Mononuclear cell (primary cell): ENCODE data around the gene ERICH6. TPM values are rescaled to one million over a fixed set of nuclear protein-coding genes. Genes with fewer than 3 reads are reported as not detected.

ENCODE experiments used
- H3K27me3 ChIP-seq: 2 replicates; pipeline ENCODE4 v1.6.0; 2011; ENCODE audit warnings: low read length, control low read depth; ENCODE audit not compliant: insufficient read depth
- H3K4me1 ChIP-seq: 2 replicates; pipeline ENCODE4 v1.5.1; 2011; ENCODE audit warnings: mild to moderate bottlenecking, low read length, control low read depth; ENCODE audit not compliant: insufficient read depth
- H3K4me3 ChIP-seq: 2 replicates; pipeline ENCODE4 v1.5.1; 2011; ENCODE audit warnings: mild to moderate bottlenecking, low read length, moderate library complexity
- H3K9me3 ChIP-seq: 2 replicates; pipeline ENCODE4 v1.5.1; 2011; ENCODE audit warnings: low read depth, mild to moderate bottlenecking, control low read depth, low read length
- total RNA-seq: library from RNA; depleted of rRNA; stranded (reverse); fragments of >200 nt; gene quantifications from one replicate; pipeline ENCODE4 v1.2.3, GENCODE V29; 2012

Gene ERICH6
- total RNA-seq, 1 donor, result 0.21 TPM

DNA sequence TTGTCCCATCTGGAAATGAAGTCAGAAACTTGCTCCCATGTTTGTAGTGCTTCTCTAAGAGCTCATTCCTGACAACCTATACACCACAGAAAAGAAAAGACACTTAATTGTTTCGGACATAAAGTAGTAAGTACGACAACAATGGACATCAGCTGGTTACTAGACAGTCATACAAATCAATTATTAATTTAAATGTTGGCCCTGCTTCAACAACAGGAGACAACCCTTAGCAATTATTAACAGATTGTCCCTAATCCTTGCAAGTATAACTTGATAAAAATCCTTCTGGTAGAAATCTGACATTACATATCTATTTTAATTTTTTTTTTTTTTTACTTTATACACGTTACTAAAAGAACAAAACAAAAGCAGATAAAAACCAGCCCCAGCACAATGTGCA lies 29.8 kb downstream of the ERICH6 start:
- Histone ChIP-seq H3K4me1 (no peaks in the 10 kb centered on the region), H3K4me3 (no peak overlapping the region), H3K9me3 (peaks cover 11% of the 10 kb centered on the region), H3K27me3 (no peaks in the 10 kb centered on the region)

DNA sequence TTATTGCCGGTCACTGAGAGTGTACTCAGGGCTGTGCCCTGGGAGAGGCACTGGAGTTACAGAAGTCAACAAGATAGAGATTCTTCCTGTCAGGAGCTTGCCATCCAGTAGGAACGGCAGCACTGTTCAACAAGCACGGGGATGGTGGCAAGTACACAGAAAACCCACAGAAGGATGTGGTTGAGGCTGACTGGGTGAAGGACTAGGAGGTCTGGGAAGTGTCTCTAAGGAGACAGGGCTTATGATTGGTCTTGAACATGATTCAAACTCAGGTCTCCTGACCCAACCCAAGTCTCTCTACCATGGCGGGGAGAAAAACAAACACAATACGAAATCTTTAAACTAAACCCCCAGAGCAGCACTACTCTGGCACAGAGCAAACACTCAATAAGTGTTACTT lies 37.6 kb downstream of the ERICH6 start:
- Histone ChIP-seq H3K4me3 (no peak overlapping the region), H3K9me3 (no peaks in the 10 kb centered on the region), H3K27me3 (no peaks in the 10 kb centered on the region), H3K4me1 (peaks cover 24% of the 10 kb centered on the region)

DNA sequence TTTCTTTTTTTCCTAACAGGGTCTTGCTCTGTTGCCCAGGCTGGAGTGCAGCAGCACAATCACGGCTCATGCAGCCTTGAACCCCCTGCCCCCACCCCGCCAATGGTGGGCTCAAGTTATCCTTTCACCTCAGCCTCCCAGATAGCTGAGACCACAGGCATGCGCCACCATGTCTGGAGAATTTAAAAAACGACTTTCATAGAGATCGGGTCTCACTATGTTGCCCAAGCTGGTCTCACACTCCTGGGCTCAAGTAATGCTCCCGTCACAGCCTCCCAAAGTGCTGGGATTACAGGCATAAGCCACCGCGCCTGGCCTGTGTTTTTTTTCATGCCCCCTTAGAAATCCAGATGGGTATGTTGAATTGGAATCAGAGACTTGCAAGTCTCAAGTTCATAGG lies 40.3 kb downstream of the ERICH6 start:
- H3K27me3 ChIP-seq, result no peaks in the 10 kb centered on the region
- H3K4me3 ChIP-seq, result no peak overlapping the region
- no peaks in the 10 kb centered on the region for H3K9me3 ChIP-seq
- H3K4me1 ChIP-seq, result peaks cover 28% of the 10 kb centered on the region

DNA sequence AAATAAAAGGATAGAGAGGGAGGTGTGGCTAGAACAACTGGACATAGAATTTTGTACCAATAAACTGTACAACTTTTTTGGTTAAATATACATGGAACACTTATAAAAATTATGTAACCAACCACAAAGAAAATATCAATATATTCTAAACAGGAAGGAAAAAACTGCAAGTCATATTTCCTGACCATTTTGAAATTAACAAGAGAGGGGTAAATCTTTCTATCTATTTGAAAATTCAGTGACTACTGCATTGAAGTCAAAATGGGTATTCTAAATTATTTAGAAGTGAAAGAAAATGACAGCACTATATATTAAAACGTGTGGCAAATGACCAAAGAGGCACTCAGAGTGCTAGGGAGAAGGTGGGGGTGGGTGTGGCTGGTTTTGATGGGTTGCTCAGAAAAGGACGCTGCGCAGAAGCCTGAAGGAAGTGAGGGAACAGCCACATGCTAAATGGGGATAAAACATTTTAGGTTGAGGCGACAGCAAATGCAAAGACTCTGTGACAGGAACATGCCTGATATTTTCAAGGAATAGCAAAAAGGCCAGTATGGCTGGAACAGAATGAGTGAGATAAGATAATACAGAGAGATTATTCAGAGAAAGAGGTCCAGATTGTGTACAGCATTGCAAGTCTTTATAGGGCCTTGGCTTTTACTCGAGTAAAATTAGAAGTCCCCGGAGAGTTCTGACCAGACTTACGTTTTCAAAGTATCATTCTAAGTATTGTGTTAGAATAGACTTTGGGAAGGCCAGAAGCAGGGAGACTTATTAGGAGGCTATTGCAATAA lies 41.1 kb downstream of the ERICH6 start:
- Histone ChIP-seq H3K27me3 (no peaks in the 10 kb centered on the region), H3K4me3 (no peak overlapping the region), H3K4me1 (peaks cover 28% of the 10 kb centered on the region), H3K9me3 (no peaks in the 10 kb centered on the region)

DNA sequence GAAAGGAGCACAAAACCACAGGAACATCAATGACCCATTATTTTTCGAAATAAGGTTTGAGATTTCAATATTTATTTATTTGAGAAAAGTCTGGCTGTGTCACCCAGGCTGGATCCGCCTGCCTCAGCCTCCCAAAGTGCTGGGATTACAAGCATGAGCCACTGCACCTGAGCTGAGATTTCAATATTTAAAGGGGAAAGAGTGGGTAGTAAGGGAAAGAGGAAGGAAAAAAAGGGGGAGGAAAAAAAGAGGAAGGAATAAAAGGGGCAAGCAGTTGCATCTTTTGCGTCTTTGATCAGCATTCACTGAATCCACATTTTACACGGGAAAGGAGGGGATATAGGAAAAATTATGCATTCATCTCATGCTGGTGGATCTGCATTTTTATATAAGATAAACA lies 47.4 kb downstream of the ERICH6 start:
- H3K4me1 ChIP-seq, result peaks cover 12% of the 10 kb centered on the region
- no peaks in the 10 kb centered on the region for H3K9me3 ChIP-seq
- H3K27me3 ChIP-seq, result no peaks in the 10 kb centered on the region
- H3K4me3 ChIP-seq, result no peak overlapping the region

DNA sequence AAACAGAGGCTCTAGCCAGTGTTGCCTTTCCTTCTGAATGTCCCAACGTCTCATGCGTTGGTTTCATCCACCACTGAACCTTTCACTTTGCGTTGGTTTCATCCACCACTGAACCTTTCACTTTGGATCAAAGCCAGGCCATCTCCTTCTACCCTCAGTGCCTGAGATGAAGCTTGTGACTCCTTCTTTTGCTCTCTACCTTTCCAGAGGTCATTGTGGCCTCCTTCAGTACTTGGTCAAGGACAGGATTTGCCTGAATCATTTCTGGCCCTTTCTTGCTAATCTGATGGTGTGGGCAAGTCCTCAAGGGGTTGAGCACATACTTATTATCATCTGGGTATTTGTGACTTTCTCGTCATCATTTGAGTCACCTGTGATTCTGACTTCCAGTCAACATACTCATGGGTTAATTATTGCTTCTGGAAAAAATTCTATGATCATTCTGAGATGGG lies 50.6 kb downstream of the ERICH6 start:
- H3K9me3 ChIP-seq, result no peaks in the 10 kb centered on the region
- H3K27me3 ChIP-seq, result no peaks in the 10 kb centered on the region
- peaks cover 6% of the 10 kb centered on the region for H3K4me1 ChIP-seq
- H3K4me3 ChIP-seq, result no peak overlapping the region

DNA sequence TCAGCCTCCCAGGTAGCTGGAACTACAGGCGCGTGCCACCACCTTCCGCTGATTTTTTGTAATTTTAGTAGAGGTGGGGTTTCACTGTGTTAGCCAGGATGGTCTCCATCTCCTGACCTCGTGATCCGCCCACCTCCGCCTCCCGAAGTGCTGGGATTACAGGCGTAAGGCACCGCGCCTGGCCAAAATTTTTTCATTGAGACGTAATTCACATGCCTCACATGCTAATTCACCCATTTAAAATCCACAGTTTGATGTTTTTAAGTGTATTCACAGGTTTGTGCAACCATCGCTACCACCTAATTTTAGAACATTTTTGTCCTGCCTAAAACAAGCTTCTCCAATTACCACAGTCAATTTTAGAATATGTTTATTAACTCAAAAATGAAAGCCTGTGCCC lies 63.5 kb downstream of the ERICH6 start:
- no peaks in the 10 kb centered on the region for H3K27me3 ChIP-seq
- no peak overlapping the region for H3K4me3 ChIP-seq
- peaks cover 9% of the 10 kb centered on the region for H3K4me1 ChIP-seq
- no peaks in the 10 kb centered on the region for H3K9me3 ChIP-seq

DNA sequence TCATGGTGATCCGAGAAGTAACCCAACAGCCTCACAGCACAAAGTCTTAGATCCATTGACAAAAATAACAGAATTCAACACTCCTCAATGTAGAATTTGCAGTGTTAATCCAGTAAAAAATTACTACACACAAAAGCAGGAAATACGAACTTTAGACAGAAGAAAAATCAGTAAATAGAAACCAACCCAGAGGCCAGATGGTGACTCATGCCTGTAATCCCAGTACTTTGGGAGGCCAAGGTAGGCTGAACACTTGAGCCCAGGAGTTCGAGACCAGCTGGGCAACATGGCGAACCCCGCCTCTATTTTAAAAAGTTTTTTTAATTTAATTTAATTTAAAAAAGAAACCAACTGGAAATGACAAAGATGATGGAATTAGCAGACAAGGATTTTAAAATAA lies 64.5 kb downstream of the ERICH6 start:
- H3K27me3 ChIP-seq, result no peaks in the 10 kb centered on the region
- no peak overlapping the region for H3K4me3 ChIP-seq
- H3K4me1 ChIP-seq, result peaks cover 13% of the 10 kb centered on the region
- no peaks in the 10 kb centered on the region for H3K9me3 ChIP-seq

DNA sequence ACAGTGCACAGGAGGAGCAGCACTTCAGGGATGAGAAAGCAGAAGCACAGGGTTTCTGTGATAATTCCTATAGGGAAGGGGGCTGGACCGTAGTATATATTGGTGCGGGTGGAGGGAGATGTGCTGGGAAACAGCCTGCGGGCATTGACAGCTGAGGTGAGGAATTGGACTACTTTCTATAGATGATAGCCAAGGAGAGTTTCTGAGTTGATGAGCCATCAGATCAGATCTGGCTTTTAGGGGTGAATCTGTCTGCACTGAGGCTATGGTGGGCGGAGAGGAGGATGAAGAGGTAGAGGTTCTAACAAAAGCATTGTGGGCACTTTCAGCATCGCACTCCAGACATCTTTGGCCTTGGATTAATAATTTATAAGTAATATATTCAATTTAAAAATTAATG lies 67.5 kb downstream of the ERICH6 start:
- Histone ChIP-seq H3K4me3 (no peak overlapping the region), H3K27me3 (no peaks in the 10 kb centered on the region), H3K4me1 (peaks cover 13% of the 10 kb centered on the region), H3K9me3 (no peaks in the 10 kb centered on the region)

DNA sequence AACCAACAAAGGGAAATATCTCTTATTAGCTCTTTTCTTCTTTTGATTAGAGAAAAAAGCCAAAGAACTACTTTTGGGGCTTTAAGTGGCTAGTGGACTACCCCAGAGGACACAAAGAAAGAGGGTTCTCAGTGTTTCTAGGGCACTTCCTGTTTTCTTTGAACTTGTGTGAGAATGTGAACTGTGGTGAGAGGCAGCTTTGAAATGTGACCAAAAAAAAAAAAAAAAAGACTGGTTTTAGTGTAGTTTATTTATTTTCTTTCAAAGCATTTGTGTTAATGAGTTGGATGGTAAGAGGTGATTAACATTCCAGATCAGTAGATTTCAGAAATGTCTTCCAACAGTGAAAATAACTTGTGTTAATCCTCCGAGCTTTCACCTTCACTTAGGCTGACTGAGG lies 68.2 kb downstream of the ERICH6 start:
- no peak overlapping the region for H3K4me3 ChIP-seq
- no peaks in the 10 kb centered on the region for H3K27me3 ChIP-seq
- peaks cover 13% of the 10 kb centered on the region for H3K4me1 ChIP-seq
- H3K9me3 ChIP-seq, result no peaks in the 10 kb centered on the region

DNA sequence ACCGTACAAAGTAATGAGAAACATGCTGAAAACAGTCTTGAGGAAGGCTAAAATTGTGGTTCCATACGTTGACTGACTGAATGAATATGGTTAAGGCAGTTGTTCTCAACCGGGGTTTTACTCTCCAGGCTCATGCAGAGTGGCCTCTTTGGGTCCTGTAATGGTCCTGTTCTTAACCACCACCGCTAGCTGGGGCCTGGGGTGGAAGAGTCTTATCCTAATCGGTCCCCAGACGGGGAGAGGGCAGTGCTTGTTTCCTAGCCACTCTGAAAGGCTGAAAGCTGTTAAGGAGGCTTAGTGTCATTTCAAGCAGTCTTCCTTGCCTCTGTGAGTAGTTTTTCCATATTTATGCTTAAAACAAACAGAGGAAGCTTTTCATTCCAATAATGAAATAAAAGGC lies 68.6 kb downstream of the ERICH6 start:
- H3K27me3 ChIP-seq, result no peaks in the 10 kb centered on the region
- no peaks in the 10 kb centered on the region for H3K9me3 ChIP-seq
- H3K4me3 ChIP-seq, result no peak overlapping the region
- H3K4me1 ChIP-seq, result peaks cover 13% of the 10 kb centered on the region

DNA sequence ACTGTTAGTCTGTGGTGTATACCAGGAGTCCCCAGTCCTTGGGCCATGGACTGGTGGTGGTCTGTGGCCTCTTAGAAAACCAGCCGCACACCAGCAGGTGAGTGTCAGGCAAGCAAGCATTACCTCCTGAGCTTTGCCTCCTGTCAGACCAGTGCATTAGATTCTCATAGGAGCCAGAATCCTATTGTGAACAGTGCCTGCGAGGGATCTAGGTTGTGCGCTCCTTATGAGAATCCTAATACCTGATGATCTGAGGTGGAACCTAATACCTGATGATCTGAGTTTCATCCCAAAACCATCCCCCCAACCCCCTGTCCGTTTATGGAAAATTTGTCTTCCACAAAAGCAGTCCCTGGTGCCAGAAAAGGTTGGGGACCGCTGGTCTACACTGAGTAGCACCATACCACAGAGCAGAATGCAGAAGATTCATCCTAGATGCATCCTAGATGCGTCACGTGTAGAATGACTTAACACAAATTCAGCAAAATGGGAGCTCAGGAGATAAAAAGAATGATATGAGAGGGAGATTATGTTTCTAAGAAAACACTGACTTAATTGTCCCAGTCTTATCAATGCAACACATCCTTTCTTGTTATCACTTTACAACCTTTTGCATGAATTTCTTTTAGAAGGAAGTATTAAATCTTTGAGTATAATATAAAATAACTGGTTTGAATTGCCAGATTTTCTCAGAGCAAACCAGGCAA lies 72.1 kb downstream of the ERICH6 start:
- H3K9me3 ChIP-seq, result no peaks in the 10 kb centered on the region
- no peaks in the 10 kb centered on the region for H3K27me3 ChIP-seq
- H3K4me3 ChIP-seq, result no peak overlapping the region

DNA sequence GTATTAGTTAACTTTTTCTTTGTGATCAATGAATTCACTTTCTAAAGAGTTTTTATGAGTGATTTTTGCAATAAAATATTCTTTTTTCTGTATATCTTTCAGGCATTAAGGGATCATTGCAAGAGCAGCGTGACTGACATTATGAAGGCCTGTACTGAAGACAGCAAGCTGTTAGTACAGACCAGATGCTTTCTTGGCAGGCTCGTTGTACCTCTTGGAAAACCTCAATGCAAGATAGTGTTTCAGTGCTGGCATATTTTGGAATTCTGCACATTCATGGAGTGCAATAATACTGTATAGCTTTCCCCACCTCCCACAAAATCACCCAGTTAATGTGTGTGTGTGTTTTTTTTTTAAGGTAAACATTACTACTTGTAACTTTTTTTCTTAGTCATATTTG lies 76.2 kb downstream of the ERICH6 start:
- Histone ChIP-seq H3K4me1 (no peaks in the 10 kb centered on the region), H3K4me3 (no peak overlapping the region), H3K27me3 (no peaks in the 10 kb centered on the region), H3K9me3 (no peaks in the 10 kb centered on the region)

More for the DNA sequence above, 72.1 kb downstream of the ERICH6 start:
- peaks cover 13% of the 10 kb centered on the region for H3K4me1 ChIP-seq

DNA sequence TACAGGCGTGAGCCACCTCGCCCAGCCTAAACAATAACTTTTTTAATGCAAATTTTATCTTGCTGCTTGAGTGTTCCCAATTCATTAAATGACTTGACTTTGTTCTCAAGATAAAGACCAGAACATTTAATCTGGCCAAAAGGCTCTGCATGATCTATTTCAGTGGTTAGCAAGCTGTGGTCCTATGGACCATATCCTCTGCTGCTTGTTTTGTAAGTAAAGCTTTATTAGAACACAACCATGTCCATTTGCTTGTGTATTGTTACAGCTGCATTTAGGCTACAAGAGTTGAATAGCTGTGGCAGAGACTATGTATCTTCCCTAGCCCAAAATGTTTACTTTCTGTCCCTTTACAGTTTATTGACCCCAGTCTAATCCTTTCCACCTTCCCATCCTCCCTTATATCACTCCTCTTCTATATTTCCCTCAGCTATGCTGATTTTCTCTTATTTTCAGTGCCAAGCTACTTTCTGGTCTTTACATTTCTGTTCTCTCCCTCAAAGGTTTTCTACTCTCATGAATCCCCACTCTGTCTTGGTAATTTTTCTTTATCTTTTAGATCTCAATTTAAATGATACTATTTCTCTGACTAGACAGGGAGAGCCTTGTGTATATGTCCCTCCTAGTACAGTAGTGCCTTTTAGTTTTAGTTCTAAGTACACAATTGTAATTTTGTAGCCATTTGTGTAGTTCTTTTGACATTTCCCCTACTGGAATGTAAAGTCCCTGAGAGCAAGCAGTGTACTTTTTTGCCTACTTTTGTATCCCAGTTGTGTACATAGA lies 77.4 kb downstream of the ERICH6 start:
- Histone ChIP-seq H3K4me3 (no peak overlapping the region), H3K27me3 (no peaks in the 10 kb centered on the region), H3K9me3 (no peaks in the 10 kb centered on the region), H3K4me1 (no peaks in the 10 kb centered on the region)

DNA sequence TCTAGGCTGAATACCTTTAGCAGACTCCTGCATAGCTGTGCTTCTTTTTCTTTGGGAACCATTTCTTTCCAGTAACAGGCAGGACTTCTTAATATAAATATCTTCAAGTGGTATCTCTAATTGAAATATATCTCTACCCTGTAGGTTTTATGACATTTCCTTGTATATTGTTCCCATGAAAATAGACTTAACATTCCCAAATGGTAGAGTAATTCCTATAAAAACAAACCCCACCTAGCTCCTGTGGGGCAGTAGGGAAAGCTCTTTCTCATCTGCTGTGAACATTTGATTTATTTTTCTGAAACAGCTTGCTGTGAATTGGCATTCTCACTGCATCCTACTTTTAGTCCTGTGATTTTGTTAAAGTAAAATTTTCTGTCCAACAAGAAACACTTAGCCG lies 79.8 kb downstream of the ERICH6 start:
- Histone ChIP-seq H3K27me3 (no peaks in the 10 kb centered on the region), H3K4me3 (no peak overlapping the region), H3K9me3 (no peaks in the 10 kb centered on the region)

More for the DNA sequence above, 79.8 kb downstream of the ERICH6 start:
- H3K4me1 ChIP-seq, result peaks cover 3% of the 10 kb centered on the region
